HEK293 (cell line): ENCODE measurements around the gene TTLL13.

Experiments
- CTCF ChIA-PET: fragments of 350-600 bp; formaldehyde crosslinking; extraction: SDS; loops from one replicate; lab custom pipeline; 2021; ENCODE audit warnings: antibody characterized with exemption; lab: Yijun Ruan, JAX
- POLR2A ChIA-PET: fragments of 300-600 bp; formaldehyde crosslinking; extraction: SDS; loops from one replicate; lab custom pipeline; 2020; ENCODE audit warnings: antibody characterized with exemption, inconsistent platforms; lab: Yijun Ruan, JAX
- H3K27ac ChIP-seq: fragments of 200-500 bp; sonication (Bioruptor generic); 2 replicates; pipeline ENCODE4 v1.5.1; 2014; ENCODE audit warnings: low read depth, low read length, control low read depth, inconsistent platforms; ENCODE audit errors: extremely low read depth
- H3K36me3 ChIP-seq, 2 experiments: fragments of 200-500 bp in 1 of 2; sonication (Bioruptor generic) in 1 of 2; 1 replicate in 1 of 2; 2 replicates in 1 of 2; pipeline ENCODE4 v1.5.1; 2014 to 2017; ENCODE audit warnings: inconsistent platforms in 2 of 2, low read length in 2 of 2; ENCODE audit not compliant: control insufficient read depth in 2 of 2, insufficient read depth in 1 of 2
- H3K4me1 ChIP-seq: fragments of 200-500 bp; sonication (Bioruptor generic); 2 replicates; pipeline ENCODE4 v1.5.1; 2014; ENCODE audit warnings: mild to moderate bottlenecking, low read length, inconsistent platforms; ENCODE audit not compliant: control insufficient read depth, insufficient read depth
- H3K4me3 ChIP-seq: 2 replicates; pipeline ENCODE4 v1.5.1; 2011; ENCODE audit warnings: low read depth, mild to moderate bottlenecking, control low read depth, low read length, moderate library complexity
- H3K9me3 ChIP-seq: fragments of 200-500 bp; sonication (Bioruptor generic); 2 replicates; pipeline ENCODE4 v1.5.1; 2014; ENCODE audit warnings: low read depth, low read length, inconsistent platforms; ENCODE audit not compliant: control insufficient read depth, insufficient read depth
- BCL11A ChIP-seq: fragments of 450-650 bp; formaldehyde crosslinking; IDR thresholded peaks from 2 replicates; pipeline ENCODE4 v1.5.1; 2016; ENCODE audit warnings: low read depth, missing biosample characterization, missing genetic modification characterization
- INSM2 ChIP-seq: fragments of 450-650 bp; formaldehyde crosslinking; IDR thresholded peaks from 2 replicates; pipeline ENCODE4 v1.5.1; 2016; ENCODE audit warnings: missing biosample characterization, missing genetic modification characterization
- PRDM10 ChIP-seq: fragments of 450-650 bp; formaldehyde crosslinking; IDR thresholded peaks from 2 replicates; pipeline ENCODE4 v1.5.1; 2016; ENCODE audit warnings: missing biosample characterization, missing genetic modification characterization
- WT1 ChIP-seq: fragments of 450-650 bp; formaldehyde crosslinking; IDR thresholded peaks from 2 replicates; pipeline ENCODE4 v1.5.1; 2016; ENCODE audit warnings: missing biosample characterization, missing genetic modification characterization
- YY1 ChIP-seq: fragments of 450-650 bp; formaldehyde crosslinking; IDR thresholded peaks from 2 replicates; pipeline ENCODE4 v1.5.1; 2018; ENCODE audit warnings: missing biosample characterization, missing genetic modification characterization
- YY2 ChIP-seq: fragments of 450-650 bp; formaldehyde crosslinking; IDR thresholded peaks from 2 replicates; pipeline ENCODE4 v1.5.1; 2016; ENCODE audit warnings: missing biosample characterization, missing genetic modification characterization
- ZBTB7A ChIP-seq: fragments of 450-650 bp; formaldehyde crosslinking; IDR thresholded peaks from 2 replicates; pipeline ENCODE4 v1.5.1; 2016; ENCODE audit warnings: low read depth, missing biosample characterization, missing genetic modification characterization
- ZEB2 ChIP-seq: fragments of 450-650 bp; formaldehyde crosslinking; IDR thresholded peaks from 2 replicates; pipeline ENCODE4 v1.5.1; 2016; ENCODE audit warnings: missing biosample characterization, missing genetic modification characterization
- ZNF138 ChIP-seq: fragments of 450-650 bp; formaldehyde crosslinking; IDR thresholded peaks from 2 replicates; pipeline ENCODE4 v1.5.1; 2016; ENCODE audit warnings: missing biosample characterization, missing genetic modification characterization, borderline replicate concordance
- ZNF24 ChIP-seq: fragments of 450-650 bp; formaldehyde crosslinking; IDR thresholded peaks from 2 replicates; pipeline ENCODE4 v1.5.1; 2016; ENCODE audit warnings: missing biosample characterization, missing genetic modification characterization
- ZNF324 ChIP-seq: fragments of 450-650 bp; formaldehyde crosslinking; IDR thresholded peaks from 2 replicates; pipeline ENCODE4 v1.5.1; 2016; ENCODE audit warnings: missing biosample characterization, missing genetic modification characterization
- ZNF488 ChIP-seq: fragments of 450-650 bp; formaldehyde crosslinking; IDR thresholded peaks from 2 replicates; pipeline ENCODE4 v1.5.1; 2016; ENCODE audit warnings: missing biosample characterization, missing genetic modification characterization
- ZNF548 ChIP-seq: fragments of 450-650 bp; formaldehyde crosslinking; IDR thresholded peaks from 2 replicates; pipeline ENCODE4 v1.5.1; 2016; ENCODE audit warnings: missing biosample characterization, missing genetic modification characterization
- ZNF555 ChIP-seq: fragments of 450-650 bp; formaldehyde crosslinking; conservative IDR thresholded peaks from 2 replicates; pipeline ENCODE4 v1.5.1; 2017; ENCODE audit warnings: missing biosample characterization, mild to moderate bottlenecking, missing genetic modification characterization, inconsistent platforms
- ZNF561 ChIP-seq: fragments of 450-650 bp; IDR thresholded peaks from 2 replicates; pipeline ENCODE4 v1.5.1; 2018; ENCODE audit warnings: missing biosample characterization, missing genetic modification characterization, borderline replicate concordance
- ZNF645 ChIP-seq: fragments of 450-650 bp; formaldehyde crosslinking; IDR thresholded peaks from 2 replicates; pipeline ENCODE4; 2016; ENCODE audit warnings: missing biosample characterization, missing genetic modification characterization
- ZNF658 ChIP-seq: fragments of 450-650 bp; formaldehyde crosslinking; IDR thresholded peaks from 2 replicates; pipeline ENCODE4; 2016; ENCODE audit warnings: missing biosample characterization, missing genetic modification characterization
- ZNF660 ChIP-seq: fragments of 450-650 bp; IDR thresholded peaks from 2 replicates; pipeline ENCODE4 v1.5.1; 2018; ENCODE audit warnings: missing biosample characterization, mild to moderate bottlenecking, missing genetic modification characterization
- TF ChIP-seq, protein P1 (sequence below): fragments of 450-650 bp; formaldehyde crosslinking; IDR thresholded peaks from 2 replicates; pipeline ENCODE4 v1.5.1; 2016; ENCODE audit warnings: missing biosample characterization, missing genetic modification characterization
- TF ChIP-seq, protein P2 (sequence below): fragments of 450-650 bp; formaldehyde crosslinking; IDR thresholded peaks from 2 replicates; pipeline ENCODE4 v1.5.1; 2016; ENCODE audit warnings: missing biosample characterization, missing genetic modification characterization, borderline replicate concordance

TTLL13 gene

GRCh38 chr15:90264671-90265070 lies 15.3 kb downstream of the TTLL13 start (continued):
- TF ChIP-seq PRDM10: no peak
- TF ChIP-seq ZBTB7A (tag by site-specific recombination): no peak
- TF ChIP-seq ZNF488: no peak

DNA sequence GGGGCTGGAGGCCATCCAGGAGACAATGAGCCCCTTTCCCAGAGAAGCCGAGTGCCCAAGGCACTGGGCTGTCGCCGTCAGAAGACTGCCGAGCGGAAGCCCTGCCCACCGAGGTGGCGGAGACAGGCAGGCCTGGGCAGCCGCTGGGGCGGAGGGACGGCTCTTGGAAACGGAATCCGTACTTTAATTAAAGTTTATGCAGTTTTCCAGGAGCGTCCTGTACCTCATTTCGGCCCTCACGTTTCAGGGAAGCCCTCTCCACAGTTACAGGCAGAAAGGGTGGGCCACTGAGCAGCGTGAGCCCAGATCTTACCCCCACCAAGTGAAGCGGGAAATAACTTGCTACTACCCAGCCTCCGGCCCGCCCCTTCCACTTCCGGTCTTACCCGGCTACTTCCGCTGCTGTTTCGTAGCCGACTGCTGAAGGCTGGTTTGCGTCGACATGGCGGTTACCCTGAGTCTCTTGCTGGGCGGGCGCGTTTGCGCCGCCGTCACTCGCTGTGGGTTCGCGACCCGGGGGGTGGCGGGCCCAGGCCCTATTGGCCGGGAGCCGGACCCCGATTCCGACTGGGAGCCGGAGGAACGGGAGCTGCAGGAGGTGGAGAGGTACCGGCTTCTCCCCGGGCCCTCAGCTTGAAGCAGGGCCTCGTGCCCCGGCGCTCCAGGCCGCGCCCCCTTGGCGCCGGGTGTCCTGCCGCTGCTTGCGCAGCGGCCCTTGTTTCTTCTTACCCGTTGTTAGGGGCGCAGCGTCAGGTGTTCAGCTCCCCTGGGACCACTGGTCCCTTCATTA lies 16.1 kb downstream of the TTLL13 start, which contains the start of gene NGRN:
Gene NGRN (plus strand): TSS at position 402 of the 790 bp plus-strand sequence. CDS start 41 bp downstream, at position 443.
- peak within 1 kb of the TSS; percentile 73 for H3K4me3 ChIP-seq
- H3K36me3 ChIP-seq: peaks cover 29 to 30% of the 10 kb centered on the region in 2 experiments
- H3K9me3 ChIP-seq: no peaks in the 10 kb centered on the region
- POLR2A ChIA-PET: interaction anchor here (1.0 to 4.3 kb wide), 4 partner anchors 15 to 92 kb away, joined by 3 to 26 read pairs (median 6); partner anchors contain the start of genes CIB1, GDPGP1 and TTLL13
- CTCF ChIA-PET: interaction anchor here (0.6 to 0.8 kb wide), 2 partner anchors 16 to 28 kb away, joined by 3 read pairs; partner anchors contain the start of gene TTLL13
- H3K27ac ChIP-seq: peak within 1 kb of the TSS; percentile 89
- peaks cover 10% of the 10 kb centered on the region; the same call in 1 of the 2 replicates for H3K4me1 ChIP-seq
- TF ChIP-seq INSM2 (tag by site-specific recombination) (peak; percentile 49), BCL11A (no peak), ZNF658 (tag by site-specific recombination) (no peak), ZEB2 (peak; percentile 66), YY2 (peak; percentile 49), ZNF555 (tag by site-specific recombination) (no peak), ZNF548 (tag by site-specific recombination) (no peak), ZNF24 (0 out of 2 replicates have a peak, but pooled peaks have one; percentile 40), ZNF561 (tag by site-specific recombination) (peak; percentile 52; the same call in 1 of the 2 replicates), ZNF324 (tag by site-specific recombination) (peak; percentile 55), ZNF660 (tag by site-specific recombination) (peak; percentile 66), ZNF645 (tag by site-specific recombination) (no peak), WT1 (tag by site-specific recombination) (peak; percentile 46), ZNF138 (tag by site-specific recombination) (no peak), YY1 (tag by site-specific recombination) (peak; percentile 82)
- TF ChIP-seq, protein P1, sequence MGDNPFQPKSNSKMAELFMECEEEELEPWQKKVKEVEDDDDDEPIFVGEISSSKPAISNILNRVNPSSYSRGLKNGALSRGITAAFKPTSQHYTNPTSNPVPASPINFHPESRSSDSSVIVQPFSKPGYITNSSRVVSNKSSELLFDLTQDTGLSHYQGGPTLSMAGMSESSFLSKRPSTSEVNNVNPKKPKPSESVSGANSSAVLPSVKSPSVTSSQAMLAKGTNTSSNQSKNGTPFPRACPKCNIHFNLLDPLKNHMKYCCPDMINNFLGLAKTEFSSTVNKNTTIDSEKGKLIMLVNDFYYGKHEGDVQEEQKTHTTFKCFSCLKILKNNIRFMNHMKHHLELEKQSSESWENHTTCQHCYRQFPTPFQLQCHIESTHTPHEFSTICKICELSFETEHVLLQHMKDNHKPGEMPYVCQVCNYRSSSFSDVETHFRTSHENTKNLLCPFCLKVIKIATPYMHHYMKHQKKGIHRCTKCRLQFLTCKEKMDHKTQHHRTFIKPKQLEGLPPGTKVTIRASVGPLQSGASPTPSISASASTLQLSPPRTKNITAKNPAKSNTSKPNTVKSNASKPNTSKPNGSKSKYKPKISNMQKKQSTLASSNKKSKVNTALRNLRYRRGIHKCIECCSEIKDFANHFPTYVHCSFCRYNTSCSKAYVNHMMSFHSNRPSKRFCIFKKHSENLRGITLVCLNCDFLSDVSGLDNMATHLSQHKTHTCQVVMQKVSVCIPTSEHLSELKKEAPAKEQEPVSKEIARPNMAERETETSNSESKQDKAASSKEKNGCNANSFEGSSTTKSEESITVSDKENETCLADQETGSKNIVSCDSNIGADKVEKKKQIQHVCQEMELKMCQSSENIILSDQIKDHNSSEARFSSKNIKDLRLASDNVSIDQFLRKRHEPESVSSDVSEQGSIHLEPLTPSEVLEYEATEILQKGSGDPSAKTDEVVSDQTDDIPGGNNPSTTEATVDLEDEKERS: 0 out of 2 replicates have a peak, but pooled peaks have one; percentile 10
- TF ChIP-seq, protein P2, sequence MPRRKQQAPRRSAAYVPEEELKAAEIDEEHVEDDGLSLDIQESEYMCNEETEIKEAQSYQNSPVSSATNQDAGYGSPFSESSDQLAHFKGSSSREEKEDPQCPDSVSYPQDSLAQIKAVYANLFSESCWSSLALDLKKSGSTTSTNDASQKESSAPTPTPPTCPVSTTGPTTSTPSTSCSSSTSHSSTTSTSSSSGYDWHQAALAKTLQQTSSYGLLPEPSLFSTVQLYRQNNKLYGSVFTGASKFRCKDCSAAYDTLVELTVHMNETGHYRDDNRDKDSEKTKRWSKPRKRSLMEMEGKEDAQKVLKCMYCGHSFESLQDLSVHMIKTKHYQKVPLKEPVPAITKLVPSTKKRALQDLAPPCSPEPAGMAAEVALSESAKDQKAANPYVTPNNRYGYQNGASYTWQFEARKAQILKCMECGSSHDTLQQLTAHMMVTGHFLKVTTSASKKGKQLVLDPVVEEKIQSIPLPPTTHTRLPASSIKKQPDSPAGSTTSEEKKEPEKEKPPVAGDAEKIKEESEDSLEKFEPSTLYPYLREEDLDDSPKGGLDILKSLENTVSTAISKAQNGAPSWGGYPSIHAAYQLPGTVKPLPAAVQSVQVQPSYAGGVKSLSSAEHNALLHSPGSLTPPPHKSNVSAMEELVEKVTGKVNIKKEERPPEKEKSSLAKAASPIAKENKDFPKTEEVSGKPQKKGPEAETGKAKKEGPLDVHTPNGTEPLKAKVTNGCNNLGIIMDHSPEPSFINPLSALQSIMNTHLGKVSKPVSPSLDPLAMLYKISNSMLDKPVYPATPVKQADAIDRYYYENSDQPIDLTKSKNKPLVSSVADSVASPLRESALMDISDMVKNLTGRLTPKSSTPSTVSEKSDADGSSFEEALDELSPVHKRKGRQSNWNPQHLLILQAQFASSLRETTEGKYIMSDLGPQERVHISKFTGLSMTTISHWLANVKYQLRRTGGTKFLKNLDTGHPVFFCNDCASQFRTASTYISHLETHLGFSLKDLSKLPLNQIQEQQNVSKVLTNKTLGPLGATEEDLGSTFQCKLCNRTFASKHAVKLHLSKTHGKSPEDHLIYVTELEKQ (tag by site-specific recombination): peak; percentile 4; the same call in 1 of the 2 replicates
